ENCODE results near the gene KRT20. TPM values are rescaled to one million over a fixed set of nuclear protein-coding genes. Genes with fewer than 3 reads are reported as not detected.

KRT20 gene
- total RNA-seq, 2 experiments from 2014 or later, result not detected

DNA sequence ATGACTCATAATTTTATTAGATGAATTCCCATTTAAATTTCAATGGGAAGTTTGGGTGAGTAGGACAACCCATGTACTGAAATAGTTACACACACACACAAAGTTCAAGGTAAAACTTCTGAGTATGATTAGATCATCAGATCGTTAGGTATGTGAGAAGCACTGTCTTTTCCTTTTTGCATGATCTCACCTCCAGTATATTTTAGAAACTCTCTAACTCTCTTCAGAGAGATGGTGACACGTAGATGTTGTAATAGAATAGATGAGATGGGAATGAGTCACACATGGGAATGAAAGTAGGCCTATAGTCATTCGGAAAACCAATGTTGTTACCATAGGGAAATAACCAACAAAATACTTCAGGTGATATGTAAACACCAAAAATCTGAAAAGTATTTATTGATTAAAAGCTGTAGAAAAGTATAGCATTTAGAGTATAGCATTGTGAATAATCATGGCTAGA, 30.2 kb upstream of the KRT20 start:
- Mint-ChIP-seq H3K9me3 (no peaks in the 10 kb centered on the region), H3K27me3 (no peaks in the 10 kb centered on the region), H3K36me3 (ENCODE audit: low read depth) (no peaks in the 10 kb centered on the region), H3K27ac (no peak overlapping the region), H3K4me1 (ENCODE audit: low read depth) (no peaks in the 10 kb centered on the region), H3K4me3 (no peak overlapping the region)
- DNase-seq (no peak), ATAC-seq (peak; percentile 55)
- ChIA-PET POLR2A (no interaction called here), CTCF (interaction anchor here (1.1 to 1.6 kb wide), 4 partner anchors 9 to 751 kb away, joined by 3 to 5 read pairs (median 4); no protein-coding TSS in a partner anchor)
- intact Hi-C loops (cut with micrococcal nuclease), result no loop called here
- TF ChIP-seq, protein P1, sequence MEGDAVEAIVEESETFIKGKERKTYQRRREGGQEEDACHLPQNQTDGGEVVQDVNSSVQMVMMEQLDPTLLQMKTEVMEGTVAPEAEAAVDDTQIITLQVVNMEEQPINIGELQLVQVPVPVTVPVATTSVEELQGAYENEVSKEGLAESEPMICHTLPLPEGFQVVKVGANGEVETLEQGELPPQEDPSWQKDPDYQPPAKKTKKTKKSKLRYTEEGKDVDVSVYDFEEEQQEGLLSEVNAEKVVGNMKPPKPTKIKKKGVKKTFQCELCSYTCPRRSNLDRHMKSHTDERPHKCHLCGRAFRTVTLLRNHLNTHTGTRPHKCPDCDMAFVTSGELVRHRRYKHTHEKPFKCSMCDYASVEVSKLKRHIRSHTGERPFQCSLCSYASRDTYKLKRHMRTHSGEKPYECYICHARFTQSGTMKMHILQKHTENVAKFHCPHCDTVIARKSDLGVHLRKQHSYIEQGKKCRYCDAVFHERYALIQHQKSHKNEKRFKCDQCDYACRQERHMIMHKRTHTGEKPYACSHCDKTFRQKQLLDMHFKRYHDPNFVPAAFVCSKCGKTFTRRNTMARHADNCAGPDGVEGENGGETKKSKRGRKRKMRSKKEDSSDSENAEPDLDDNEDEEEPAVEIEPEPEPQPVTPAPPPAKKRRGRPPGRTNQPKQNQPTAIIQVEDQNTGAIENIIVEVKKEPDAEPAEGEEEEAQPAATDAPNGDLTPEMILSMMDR (IDR thresholded peaks at IDR 0.05), result no peak

DNA sequence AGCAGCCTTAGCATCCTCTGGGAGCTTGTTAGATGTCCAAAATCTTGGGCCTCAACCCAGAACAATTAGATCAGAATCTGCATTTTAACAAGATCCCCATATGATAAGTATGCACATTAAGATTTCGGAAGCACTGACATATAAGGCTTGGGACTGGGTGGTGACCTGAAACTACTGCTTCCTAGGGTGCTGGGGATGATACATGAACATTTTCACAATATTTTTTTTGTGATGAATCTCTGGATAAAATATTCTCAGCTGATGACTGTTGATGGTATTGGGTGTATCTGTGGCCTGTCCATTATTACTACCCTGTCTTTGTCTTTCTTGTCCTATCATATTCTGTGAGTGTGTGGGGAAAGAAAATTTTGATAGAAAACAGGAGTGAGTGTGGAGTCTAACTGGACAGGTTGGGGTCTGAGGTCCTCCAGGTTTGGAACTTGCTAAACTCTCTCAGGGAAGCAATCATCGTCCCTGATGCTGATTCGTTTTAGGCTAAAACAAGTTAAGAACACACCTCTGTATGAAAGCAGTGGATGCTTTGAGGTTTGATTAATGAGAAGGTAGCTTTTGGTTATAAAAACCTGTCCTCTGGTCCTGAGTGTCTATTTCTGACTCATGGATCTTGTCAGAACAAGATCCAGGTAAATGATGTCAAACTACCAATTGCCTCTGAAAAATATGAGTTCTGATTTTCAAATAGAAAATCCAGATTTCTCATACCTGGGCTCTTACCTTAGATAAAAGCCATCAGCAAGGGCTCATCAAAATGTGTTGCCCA, 29.2 kb upstream of the KRT20 start:
- H3K4me3 Mint-ChIP-seq, result no peak overlapping the region

DNA sequence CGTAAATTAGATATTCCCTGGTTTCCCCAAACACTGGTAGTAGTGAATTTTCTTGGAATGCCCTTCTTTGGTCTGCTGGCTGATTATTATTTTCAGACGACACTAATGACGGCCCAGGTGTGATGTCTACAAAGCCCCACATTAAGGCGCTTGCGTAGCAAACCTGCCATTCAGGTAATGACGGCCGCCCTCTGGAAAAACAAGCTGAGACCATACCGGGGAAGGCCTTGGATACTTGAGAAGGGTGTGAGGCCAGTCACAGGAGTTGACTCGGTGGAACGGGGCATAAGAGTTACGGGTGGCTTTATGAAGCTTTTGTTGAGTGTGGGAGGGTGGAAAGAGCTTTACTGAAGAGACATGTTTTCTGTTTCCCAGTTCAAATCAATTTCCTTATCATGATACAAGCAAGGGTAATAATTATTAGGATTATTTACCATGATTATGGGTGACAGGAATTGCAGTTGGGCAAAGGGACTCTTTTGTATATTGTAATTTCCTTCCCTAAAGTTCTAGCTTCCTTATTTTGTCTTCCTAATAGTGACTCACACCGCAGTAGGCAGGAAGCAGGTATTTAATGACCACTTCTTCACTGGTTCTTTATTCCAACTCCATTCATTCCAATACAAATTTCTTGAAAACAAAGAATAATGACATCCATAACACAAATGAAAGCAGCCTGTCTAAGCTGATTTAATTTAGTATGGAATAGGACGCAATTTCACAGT, 27.6 kb upstream of the KRT20 start:
- no peak for ATAC-seq
- TF ChIP-seq, protein P1 (IDR thresholded peaks at IDR 0.05), result no peak
- DNase-seq, result no peak
- CTCF ChIA-PET, result interaction anchor here (0.8 to 1.2 kb wide), 3 partner anchors 56 to 750 kb away, joined by 3 to 4 read pairs (median 4); no protein-coding TSS in a partner anchor
- no peak overlapping the region for H3K4me3 Mint-ChIP-seq
- H3K27ac Mint-ChIP-seq, result no peak overlapping the region
- no peaks in the 10 kb centered on the region for H3K36me3 Mint-ChIP-seq (ENCODE audit: low read depth)
- no peaks in the 10 kb centered on the region for H3K9me3 Mint-ChIP-seq
- intact Hi-C loops (cut with micrococcal nuclease), result no loop called here
- POLR2A ChIA-PET, result no interaction called here
- peaks cover 11% of the 10 kb centered on the region for H3K27me3 Mint-ChIP-seq
- H3K4me1 Mint-ChIP-seq (ENCODE audit: low read depth), result no peaks in the 10 kb centered on the region

More for the DNA sequence above, 29.2 kb upstream of the KRT20 start:
- DNase-seq (no peak), ATAC-seq (no peak)
- ChIA-PET POLR2A (no interaction called here), CTCF (interaction anchor here (0.8 to 1.2 kb wide), 3 partner anchors 634 to 749 kb away, joined by 3 to 5 read pairs (median 3); no protein-coding TSS in a partner anchor)
- no peaks in the 10 kb centered on the region for H3K36me3 Mint-ChIP-seq (ENCODE audit: low read depth)
- no peak overlapping the region for H3K27ac Mint-ChIP-seq
- H3K9me3 Mint-ChIP-seq, result no peaks in the 10 kb centered on the region
- TF ChIP-seq, protein P1 (IDR thresholded peaks at IDR 0.05), result no peak
- no peaks in the 10 kb centered on the region for H3K27me3 Mint-ChIP-seq
- intact Hi-C loops (cut with micrococcal nuclease), result no loop called here
- no peaks in the 10 kb centered on the region for H3K4me1 Mint-ChIP-seq (ENCODE audit: low read depth)

DNA sequence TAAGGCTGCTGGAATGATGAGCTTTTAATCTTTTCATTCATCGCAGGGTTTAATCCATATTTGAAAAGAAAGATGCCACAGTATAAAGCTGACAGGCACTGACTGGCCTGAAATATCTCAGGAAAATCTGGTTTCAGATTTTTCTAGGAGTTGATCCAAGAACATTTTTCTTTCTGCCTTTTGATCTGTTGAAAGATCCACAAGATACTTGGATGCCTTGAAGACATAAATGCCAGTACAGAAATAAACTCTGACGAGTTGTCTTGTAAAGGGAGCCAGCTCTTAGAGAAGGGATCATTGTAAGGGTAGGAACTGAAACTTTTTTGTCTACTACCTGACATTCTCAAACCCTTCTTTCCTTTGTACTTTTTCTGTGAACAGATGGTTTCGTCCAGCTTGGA, 25.4 kb upstream of the KRT20 start:
- POLR2A ChIA-PET, result interaction anchor here (0.7 kb wide), 1 partner anchor 14 kb away, joined by 3 read pairs; no protein-coding TSS in a partner anchor
- TF ChIP-seq, protein P1 (IDR thresholded peaks at IDR 0.05), result no peak
- H3K27me3 Mint-ChIP-seq, result peaks cover 21% of the 10 kb centered on the region

More for the DNA sequence above, 25.4 kb upstream of the KRT20 start:
- H3K4me3 Mint-ChIP-seq, result no peak overlapping the region
- intact Hi-C loops (cut with micrococcal nuclease), result no loop called here
- no peaks in the 10 kb centered on the region for H3K4me1 Mint-ChIP-seq (ENCODE audit: low read depth)
- CTCF ChIA-PET, result interaction anchor here (1.0 to 3.2 kb wide), 5 partner anchors 412 to 753 kb away, joined by 3 to 18 read pairs (median 13); no protein-coding TSS in a partner anchor
- H3K36me3 Mint-ChIP-seq (ENCODE audit: low read depth), result no peaks in the 10 kb centered on the region
- no peaks in the 10 kb centered on the region for H3K9me3 Mint-ChIP-seq
- H3K27ac Mint-ChIP-seq, result no peak overlapping the region
- no peak for ATAC-seq
- DNase-seq, result no peak

All from activated CD8-positive, alpha-beta T cell treated with anti-CD3 and anti-CD28 coated beads for 36 hours (primary cell).